ENCODE results near the gene TATDN2.

Gene TATDN2

DNA sequence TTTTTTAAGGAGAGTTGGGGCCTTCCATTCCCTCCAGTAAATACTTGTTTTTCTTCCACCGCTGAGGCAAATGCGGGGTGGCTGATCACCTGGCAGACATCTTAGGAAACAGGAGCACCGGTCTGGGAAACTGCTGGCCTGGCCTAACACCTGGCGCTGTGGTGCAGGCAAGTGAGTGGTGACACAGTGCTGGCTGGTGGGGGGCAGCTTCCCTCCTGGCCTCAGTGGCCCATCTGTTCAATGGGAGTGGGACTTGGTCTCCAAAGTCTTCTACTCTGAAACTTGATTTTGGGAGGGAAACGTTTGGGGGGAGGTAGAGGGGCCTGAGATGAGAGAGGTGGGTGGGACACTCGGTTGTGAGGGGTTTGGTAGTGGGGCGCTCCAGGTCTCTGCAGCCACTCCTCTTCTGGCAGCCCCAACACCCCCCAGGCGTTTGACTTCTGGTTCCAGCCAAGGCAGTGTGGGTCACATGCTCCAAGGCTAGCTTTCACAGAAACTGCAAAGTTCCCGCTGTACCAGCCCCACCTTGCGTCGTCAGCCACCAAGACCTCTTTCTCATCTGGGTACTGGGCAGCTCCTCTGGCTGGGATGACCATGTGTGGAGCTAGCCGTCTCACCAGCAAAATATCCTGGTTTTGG is 39.8 kb downstream of the TATDN2 start:
- H3K4me3 ChIP-seq (ENCODE audit: low read depth, low read length): no peak overlapping the region
- DNase-seq (ENCODE audit: low read depth, low spot score): no peak
- POLR2A ChIA-PET: no interaction called here
- TF ChIP-seq, protein P1, sequence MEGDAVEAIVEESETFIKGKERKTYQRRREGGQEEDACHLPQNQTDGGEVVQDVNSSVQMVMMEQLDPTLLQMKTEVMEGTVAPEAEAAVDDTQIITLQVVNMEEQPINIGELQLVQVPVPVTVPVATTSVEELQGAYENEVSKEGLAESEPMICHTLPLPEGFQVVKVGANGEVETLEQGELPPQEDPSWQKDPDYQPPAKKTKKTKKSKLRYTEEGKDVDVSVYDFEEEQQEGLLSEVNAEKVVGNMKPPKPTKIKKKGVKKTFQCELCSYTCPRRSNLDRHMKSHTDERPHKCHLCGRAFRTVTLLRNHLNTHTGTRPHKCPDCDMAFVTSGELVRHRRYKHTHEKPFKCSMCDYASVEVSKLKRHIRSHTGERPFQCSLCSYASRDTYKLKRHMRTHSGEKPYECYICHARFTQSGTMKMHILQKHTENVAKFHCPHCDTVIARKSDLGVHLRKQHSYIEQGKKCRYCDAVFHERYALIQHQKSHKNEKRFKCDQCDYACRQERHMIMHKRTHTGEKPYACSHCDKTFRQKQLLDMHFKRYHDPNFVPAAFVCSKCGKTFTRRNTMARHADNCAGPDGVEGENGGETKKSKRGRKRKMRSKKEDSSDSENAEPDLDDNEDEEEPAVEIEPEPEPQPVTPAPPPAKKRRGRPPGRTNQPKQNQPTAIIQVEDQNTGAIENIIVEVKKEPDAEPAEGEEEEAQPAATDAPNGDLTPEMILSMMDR (IDR thresholded peaks at IDR 0.05; ENCODE audit: insufficient read depth, low read length, missing control alignments): no peak
- CTCF ChIA-PET: interaction anchor here (0.7 to 4.0 kb wide), 11 partner anchors 13 to 353 kb away, joined by 3 to 36 read pairs (median 5); partner anchors contain the start of gene TATDN2

DNA sequence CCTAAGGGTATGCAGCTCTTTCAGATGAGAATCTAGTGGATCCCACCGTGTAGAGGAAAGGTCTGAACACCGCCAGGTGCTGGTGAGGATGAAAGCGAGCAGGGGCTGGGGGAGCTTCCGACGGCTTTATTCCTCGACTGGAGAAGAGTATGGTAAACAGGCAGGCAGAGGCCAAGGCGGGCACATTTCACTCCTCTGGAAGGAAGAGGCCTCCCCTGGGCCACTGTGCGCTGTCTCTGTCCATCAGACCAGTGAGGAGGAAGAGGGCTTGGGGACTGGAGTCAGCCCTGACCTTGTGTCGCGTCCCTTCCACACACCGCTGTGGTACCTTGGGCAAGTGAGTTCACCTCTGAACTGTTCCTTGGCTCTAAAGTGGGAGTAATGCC is 40.3 kb downstream of the TATDN2 start:
- POLR2A ChIA-PET: no interaction called here
- TF ChIP-seq, protein P1 (IDR thresholded peaks at IDR 0.05; ENCODE audit: insufficient read depth, low read length, missing control alignments): no peak
- CTCF ChIA-PET: interaction anchor here (0.7 to 4.0 kb wide), 5 partner anchors 14 to 342 kb away, joined by 3 to 36 read pairs (median 5); no protein-coding TSS in a partner anchor
- H3K4me3 ChIP-seq (ENCODE audit: low read depth, low read length): no peak overlapping the region
- no peak for DNase-seq (ENCODE audit: low read depth, low spot score)

DNA sequence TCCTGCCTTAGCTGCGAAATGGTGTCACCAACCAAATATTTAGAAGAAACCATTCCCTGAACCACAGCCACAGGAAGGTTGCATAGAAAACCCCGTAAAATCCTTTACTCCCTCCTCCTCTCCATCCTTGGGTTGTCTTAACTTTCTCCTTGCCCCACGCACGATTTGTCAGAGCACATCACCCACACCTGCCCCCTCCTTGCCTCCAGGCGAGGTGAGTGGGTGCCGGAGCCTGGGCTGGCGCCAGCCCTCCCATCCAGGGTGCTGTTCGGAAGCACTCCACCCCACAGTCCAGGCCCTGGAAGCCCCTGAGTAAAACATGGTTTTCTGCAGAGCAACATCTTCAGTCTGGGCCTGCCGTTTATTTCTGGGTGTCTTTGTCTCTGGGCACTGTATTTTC is 40.8 kb downstream of the TATDN2 start:
- TF ChIP-seq, protein P1 (IDR thresholded peaks at IDR 0.05; ENCODE audit: insufficient read depth, low read length, missing control alignments): no peak
- POLR2A ChIA-PET: no interaction called here
- no peak overlapping the region for H3K4me3 ChIP-seq (ENCODE audit: low read depth, low read length)
- CTCF ChIA-PET: no interaction called here
- no peak for DNase-seq (ENCODE audit: low read depth, low spot score)

DNA sequence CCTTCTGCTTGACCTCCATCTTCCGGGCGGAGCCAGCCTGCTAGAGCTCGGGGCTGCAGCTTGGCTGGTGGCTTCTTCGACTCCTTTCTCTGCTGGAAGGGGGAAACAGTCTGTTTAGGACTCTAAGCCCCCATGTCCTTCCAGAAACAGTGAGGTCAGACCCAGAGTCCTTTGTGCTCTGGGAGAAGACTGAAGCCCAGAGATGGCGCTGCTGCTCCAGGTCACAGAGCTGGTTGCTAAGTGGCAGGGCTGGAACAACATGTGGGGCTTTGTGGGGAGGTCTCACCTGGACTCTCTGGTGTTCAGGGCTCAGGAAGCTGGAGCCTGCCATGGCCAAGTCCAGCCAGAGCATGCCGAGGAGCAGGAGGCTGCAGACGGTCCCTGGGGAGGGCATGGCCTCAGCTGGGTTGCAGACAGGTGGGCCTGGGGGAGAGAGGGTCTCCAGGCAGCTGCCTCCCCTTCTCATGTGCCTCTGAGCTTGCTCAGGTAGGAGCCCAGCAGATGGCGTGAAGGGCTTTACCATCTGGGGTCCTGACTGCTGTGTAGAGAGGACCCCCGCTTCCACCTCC is 41.6 kb downstream of the TATDN2 start:
- ChIA-PET POLR2A (no interaction called here), CTCF (no interaction called here)
- H3K4me3 ChIP-seq (ENCODE audit: low read depth, low read length): no peak overlapping the region
- DNase-seq (ENCODE audit: low read depth, low spot score): no peak
- TF ChIP-seq, protein P1 (IDR thresholded peaks at IDR 0.05; ENCODE audit: insufficient read depth, low read length, missing control alignments): no peak

DNA sequence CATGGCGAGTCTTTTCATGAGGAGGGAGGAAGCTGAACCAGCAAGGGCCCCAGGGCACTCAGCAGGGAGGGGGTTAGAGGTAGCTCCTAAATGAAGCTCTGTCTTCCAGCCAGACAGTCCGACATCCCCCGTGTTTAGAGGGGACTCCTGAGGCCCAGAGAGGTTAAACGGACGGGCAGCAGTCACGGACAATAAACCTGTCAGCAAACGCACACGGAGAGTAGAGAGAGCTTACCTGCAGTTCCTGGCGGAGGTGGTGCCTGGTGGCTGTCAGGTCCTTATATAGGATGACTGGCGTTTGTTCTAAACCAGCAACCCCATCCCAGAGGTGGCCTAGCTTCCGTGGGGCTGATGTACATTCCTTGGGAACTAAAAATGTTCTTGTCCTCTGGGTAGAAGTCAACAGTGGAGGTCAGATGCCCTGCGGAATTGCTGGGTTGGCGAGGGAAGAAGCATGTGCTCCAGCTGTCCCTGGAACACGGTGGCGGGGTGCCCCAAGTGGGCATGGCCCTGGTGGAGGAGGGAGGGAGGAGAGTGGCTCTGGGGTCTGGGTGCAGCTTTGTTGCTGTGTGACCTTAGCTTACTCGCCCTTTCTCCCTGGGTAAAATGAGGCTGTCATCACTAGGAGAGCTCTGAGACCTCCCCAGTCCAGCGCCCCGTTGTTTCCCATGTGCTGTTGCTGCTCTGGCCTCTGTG is 42.4 kb downstream of the TATDN2 start:
- no peak for DNase-seq (ENCODE audit: low read depth, low spot score)
- no peak overlapping the region for H3K4me3 ChIP-seq (ENCODE audit: low read depth, low read length)
- ChIA-PET CTCF (no interaction called here), POLR2A (no interaction called here)
- TF ChIP-seq, protein P1 (IDR thresholded peaks at IDR 0.05; ENCODE audit: insufficient read depth, low read length, missing control alignments): no peak

DNA sequence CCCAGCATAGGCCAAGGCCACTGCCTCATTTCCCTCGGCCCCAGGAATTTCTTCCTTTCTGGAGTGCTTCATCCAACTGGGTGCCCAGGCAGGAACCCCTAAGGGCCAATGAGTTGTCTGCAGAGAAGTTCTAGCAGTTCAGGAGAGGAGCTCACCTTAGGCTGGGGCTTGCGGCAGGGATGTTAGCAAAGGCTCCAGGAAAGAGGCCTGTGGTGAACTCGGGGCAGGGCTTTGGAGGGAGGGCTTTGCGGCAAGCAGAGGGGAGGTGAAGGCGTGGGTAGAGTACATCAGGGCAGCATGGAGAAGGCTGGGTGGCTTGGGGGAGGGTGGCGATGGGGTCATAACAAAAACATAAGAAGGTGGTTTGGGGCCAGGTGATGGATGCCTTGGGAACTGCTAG is 43.4 kb downstream of the TATDN2 start:
- no peak for DNase-seq (ENCODE audit: low read depth, low spot score)
- ChIA-PET CTCF (interaction anchor here (1.9 kb wide), 1 partner anchor 10 kb away, joined by 4 read pairs; no protein-coding TSS in a partner anchor), POLR2A (no interaction called here)
- no peak overlapping the region for H3K4me3 ChIP-seq (ENCODE audit: low read depth, low read length)
- TF ChIP-seq, protein P1 (IDR thresholded peaks at IDR 0.05; ENCODE audit: insufficient read depth, low read length, missing control alignments): no peak

Measured in AG04449 (cell line).